ENCODE results near the gene PRAMEF1. TPM values are rescaled to one million over a fixed set of nuclear protein-coding genes. Genes with fewer than 3 reads are reported as not detected.
"Not testable (repeated sequence)": the region's sequence is repeated elsewhere in the genome, so short reads cannot be mapped to it uniquely, and the experiment has no call there.

PRAMEF1 gene
- total RNA-seq, 1 donor from 2014 or later: not detected

DNA sequence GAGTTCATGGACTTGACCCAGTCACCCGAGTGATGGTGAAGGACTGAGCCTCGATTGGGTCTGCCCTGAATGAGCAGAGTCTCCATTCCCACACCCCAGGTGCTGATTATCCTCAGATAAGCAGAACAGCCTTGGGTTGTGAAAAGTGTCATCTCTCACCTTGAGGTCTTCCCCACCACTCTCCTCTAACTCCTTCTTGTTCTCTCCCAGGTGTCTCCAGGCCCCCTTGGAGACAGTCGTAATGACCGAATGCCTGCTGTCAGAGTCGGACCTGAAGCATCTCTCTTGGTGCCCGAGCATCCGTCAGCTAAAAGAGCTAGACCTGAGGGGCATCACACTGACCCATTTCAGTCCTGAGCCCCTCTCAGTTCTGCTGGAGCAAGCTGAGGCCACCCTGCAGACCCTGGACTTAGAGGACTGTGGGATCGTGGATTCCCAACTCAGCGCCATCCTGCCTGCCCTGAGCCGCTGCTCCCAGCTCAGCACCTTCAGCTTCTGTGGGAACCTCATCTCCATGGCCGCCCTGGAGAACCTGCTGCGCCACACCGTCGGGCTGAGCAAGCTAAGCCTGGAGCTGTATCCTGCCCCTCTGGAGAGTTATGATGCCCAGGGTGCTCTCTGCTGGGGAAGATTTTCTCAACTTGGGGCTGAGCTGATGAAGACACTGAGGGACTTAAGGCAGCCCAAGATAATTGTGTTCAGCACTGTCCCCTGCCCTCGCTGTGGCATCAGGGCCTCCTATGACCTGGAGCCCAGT, 14.2 kb upstream of the PRAMEF1 start:
- TF ChIP-seq, protein P1, sequence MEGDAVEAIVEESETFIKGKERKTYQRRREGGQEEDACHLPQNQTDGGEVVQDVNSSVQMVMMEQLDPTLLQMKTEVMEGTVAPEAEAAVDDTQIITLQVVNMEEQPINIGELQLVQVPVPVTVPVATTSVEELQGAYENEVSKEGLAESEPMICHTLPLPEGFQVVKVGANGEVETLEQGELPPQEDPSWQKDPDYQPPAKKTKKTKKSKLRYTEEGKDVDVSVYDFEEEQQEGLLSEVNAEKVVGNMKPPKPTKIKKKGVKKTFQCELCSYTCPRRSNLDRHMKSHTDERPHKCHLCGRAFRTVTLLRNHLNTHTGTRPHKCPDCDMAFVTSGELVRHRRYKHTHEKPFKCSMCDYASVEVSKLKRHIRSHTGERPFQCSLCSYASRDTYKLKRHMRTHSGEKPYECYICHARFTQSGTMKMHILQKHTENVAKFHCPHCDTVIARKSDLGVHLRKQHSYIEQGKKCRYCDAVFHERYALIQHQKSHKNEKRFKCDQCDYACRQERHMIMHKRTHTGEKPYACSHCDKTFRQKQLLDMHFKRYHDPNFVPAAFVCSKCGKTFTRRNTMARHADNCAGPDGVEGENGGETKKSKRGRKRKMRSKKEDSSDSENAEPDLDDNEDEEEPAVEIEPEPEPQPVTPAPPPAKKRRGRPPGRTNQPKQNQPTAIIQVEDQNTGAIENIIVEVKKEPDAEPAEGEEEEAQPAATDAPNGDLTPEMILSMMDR (conservative IDR thresholded peaks at IDR 0.05): no peak
- H3K9me3 Mint-ChIP-seq: no peaks in the 10 kb centered on the region
- H3K27me3 Mint-ChIP-seq: peaks cover 36% of the 10 kb centered on the region
- no peaks in the 10 kb centered on the region for H3K36me3 Mint-ChIP-seq
- no peaks in the 10 kb centered on the region for H3K4me1 Mint-ChIP-seq (ENCODE audit: unreplicated experiment)
- no peak for DNase-seq (ENCODE audit: extremely low spot score, unreplicated experiment)
- H3K27ac Mint-ChIP-seq: no peak overlapping the region
- no peak overlapping the region for H3K4me3 Mint-ChIP-seq

DNA sequence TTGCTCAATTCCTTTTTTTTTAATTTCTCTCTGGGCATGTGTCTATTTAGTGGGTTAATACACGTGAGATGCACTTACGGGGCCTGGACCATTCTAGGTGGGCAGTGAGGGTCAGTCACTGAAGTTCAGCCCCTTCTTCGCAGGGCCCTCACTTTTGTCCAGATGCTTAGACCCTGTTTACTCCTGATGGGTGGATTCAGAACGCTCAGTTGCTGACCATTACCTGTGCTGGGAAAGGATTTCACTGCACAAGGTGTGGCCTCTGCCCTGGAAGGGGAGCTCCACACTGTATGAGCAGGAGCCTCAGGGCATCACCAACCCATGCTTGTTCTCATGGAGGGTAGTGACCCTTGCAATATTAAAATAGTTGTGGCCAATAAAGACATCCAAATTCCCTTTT, 13.1 kb upstream of the PRAMEF1 start:
- Mint-ChIP-seq H3K27ac (no peak overlapping the region), H3K4me1 (ENCODE audit: unreplicated experiment) (no peaks in the 10 kb centered on the region), H3K4me3 (no peak overlapping the region), H3K27me3 (peaks cover 28% of the 10 kb centered on the region), H3K36me3 (no peaks in the 10 kb centered on the region), H3K9me3 (no peaks in the 10 kb centered on the region)
- DNase-seq (ENCODE audit: extremely low spot score, unreplicated experiment): no peak
- TF ChIP-seq, protein P1 (conservative IDR thresholded peaks at IDR 0.05): no peak

DNA sequence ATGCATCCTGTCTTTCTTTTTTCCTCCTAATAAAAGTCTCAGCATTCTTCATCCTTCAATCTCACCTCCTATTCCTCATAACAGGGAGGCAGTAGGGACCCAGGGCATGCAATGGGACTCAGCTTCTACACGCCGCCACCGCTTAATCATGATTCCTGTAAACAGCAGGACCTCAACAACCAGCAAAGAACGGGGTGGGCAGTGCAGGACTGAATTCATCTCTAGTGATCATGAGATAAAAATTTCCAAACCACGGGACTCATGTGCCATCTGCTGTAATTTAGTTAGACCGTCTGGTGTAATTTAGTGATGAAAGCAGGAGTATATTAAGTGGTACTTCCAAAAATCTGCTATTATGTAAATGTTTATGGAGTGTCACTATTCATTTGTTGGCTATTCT, 12.3 kb upstream of the PRAMEF1 start:
- TF ChIP-seq, protein P1 (conservative IDR thresholded peaks at IDR 0.05): no peak
- no peak for DNase-seq (ENCODE audit: extremely low spot score, unreplicated experiment)
- Mint-ChIP-seq H3K27ac (no peak overlapping the region), H3K4me1 (ENCODE audit: unreplicated experiment) (no peaks in the 10 kb centered on the region), H3K9me3 (no peaks in the 10 kb centered on the region), H3K4me3 (no peak overlapping the region), H3K36me3 (no peaks in the 10 kb centered on the region), H3K27me3 (peaks cover 26% of the 10 kb centered on the region)

DNA sequence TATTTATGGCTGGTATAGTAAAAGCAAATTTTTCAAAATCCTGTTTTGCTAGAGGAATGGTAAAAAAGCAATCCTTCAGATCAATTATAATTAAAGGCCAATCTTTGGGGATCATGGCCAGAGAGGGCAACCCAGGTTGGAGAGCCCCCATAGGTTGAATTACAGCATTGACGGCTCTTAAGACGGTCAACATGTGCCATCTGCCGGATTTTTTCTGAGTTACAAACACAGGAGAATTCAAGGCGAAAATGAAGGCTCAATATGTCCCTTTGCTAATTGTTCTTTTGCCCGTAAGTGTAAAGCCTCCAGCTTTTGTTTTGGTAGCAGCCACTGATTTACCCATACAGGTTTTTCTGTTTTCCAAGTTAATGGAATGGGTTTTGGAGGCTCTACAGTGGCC, 9.7 kb upstream of the PRAMEF1 start:
- not testable (repeated sequence) for DNase-seq (ENCODE audit: extremely low spot score, unreplicated experiment)

DNA sequence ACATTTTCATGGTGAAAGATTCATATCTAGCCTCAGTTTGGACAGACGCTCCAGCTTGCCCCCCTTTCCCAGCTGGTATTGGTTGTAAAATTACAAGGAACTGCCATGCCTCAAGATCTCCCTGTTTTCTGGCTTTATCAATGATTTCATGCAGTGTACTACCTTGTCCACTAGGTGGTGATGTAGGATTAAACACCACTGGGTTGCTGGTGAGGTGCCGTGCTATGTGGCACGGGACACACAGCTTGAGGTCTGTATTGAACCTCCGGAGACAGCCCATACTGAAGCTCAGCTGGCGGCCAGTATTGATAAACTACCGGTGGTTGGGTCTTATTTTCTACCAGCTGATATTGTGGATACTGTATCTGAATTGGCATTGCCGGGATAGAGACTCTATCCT, 7.4 kb upstream of the PRAMEF1 start:
- not testable (repeated sequence) for H3K27ac Mint-ChIP-seq; H3K9me3 Mint-ChIP-seq; H3K4me3 Mint-ChIP-seq; H3K36me3 Mint-ChIP-seq; DNase-seq (ENCODE audit: extremely low spot score, unreplicated experiment); H3K4me1 Mint-ChIP-seq (ENCODE audit: unreplicated experiment)
- TF ChIP-seq, protein P1 (conservative IDR thresholded peaks at IDR 0.05): peak; percentile 56
- peaks cover 10% of the 10 kb centered on the region for H3K27me3 Mint-ChIP-seq

More for the DNA sequence above, 9.7 kb upstream of the PRAMEF1 start:
- not testable (repeated sequence) for H3K27ac Mint-ChIP-seq; H3K9me3 Mint-ChIP-seq; H3K4me3 Mint-ChIP-seq; H3K36me3 Mint-ChIP-seq; H3K4me1 Mint-ChIP-seq (ENCODE audit: unreplicated experiment)
- H3K27me3 Mint-ChIP-seq: peaks cover 20% of the 10 kb centered on the region
- TF ChIP-seq, protein P1 (conservative IDR thresholded peaks at IDR 0.05): peak; percentile 45

DNA sequence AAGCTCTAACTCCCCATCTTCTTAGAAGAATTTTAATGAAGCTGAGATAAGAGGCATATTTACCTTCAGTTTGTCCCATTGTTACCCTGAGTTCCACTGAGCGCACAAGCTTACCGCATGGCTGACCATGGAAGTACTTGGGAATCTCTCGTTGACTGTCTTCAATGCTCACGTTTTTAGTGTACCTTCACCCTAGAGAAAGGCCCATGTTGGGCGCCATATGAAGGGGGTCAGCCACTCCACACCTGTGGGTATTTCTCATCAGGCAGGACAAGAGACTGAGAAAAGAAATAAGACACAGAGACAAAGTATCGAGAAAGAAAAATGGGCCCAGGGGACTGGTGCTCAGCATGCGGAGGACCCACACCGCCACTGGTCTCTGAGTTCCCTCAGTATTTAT, 6.5 kb upstream of the PRAMEF1 start:
- H3K27ac Mint-ChIP-seq; DNase-seq (ENCODE audit: extremely low spot score, unreplicated experiment); H3K36me3 Mint-ChIP-seq; H3K4me3 Mint-ChIP-seq; H3K27me3 Mint-ChIP-seq; H3K4me1 Mint-ChIP-seq (ENCODE audit: unreplicated experiment); H3K9me3 Mint-ChIP-seq: not testable (repeated sequence)

Measured in type B pancreatic cell (in vitro differentiated cells).